HepG2 (cell line): Measurements from ENCODE around the gene FAM89B. TPM values are rescaled to one million over a fixed set of nuclear protein-coding genes. Genes with fewer than 3 reads are reported as not detected.
A peak's percentile ranks its signal among the peaks of the same experiment; 100 is the strongest.

Experiments used
- CHD2 ChIP-seq: IDR thresholded peaks from 2 replicates; pipeline ENCODE4 v1.6.1; 2011; ENCODE audit warnings: low read depth, low read length, improper control_type of control experiment
- KLF16 ChIP-seq, 2 experiments: sonication (generic) in 1 of 2; formaldehyde crosslinking in 1 of 2; IDR thresholded peaks; 2 replicates each; pipeline versions ENCODE4 v1.6.1 to v1.8.0; 2016 to 2023; ENCODE audit warnings: missing genetic modification reagents in 2 of 2, missing compliant biosample characterization in 1 of 2
- RARA ChIP-seq: IDR thresholded peaks from 2 replicates; pipeline ENCODE4 v1.6.1; 2016; ENCODE audit warnings: missing genetic modification reagents, missing compliant biosample characterization
- SNRNP70 ChIP-seq: fragments of 200-400 bp; formaldehyde crosslinking; IDR thresholded peaks from 2 replicates; pipeline ENCODE4 v1.6.1; 2017; ENCODE audit warnings: mild to moderate bottlenecking, low read depth, low read length, moderate library complexity
- SSRP1 ChIP-seq: IDR thresholded peaks from 2 replicates; pipeline ENCODE4 v1.6.1; 2016; ENCODE audit warnings: control low read depth
- THAP11 ChIP-seq: IDR thresholded peaks from 2 replicates; pipeline ENCODE4 v1.6.1; 2016; ENCODE audit warnings: missing biosample characterization, missing genetic modification reagents
- ZBTB7A ChIP-seq: sonication (generic); formaldehyde crosslinking; IDR thresholded peaks from 2 replicates; pipeline ENCODE4 v1.8.0; 2022; ENCODE audit warnings: mild to moderate bottlenecking, missing genetic modification reagents
- ZNF317 ChIP-seq: sonication (generic); formaldehyde crosslinking; IDR thresholded peaks from 2 replicates; pipeline ENCODE4 v1.5.0; 2020; ENCODE audit warnings: mild to moderate bottlenecking, missing genetic modification reagents
- ZNF451 ChIP-seq: sonication (generic); formaldehyde crosslinking; IDR thresholded peaks from 2 replicates; pipeline ENCODE4 v1.5.0; 2020; ENCODE audit warnings: mild to moderate bottlenecking, missing genetic modification reagents
- ZNF557 ChIP-seq: sonication (generic); formaldehyde crosslinking; IDR thresholded peaks from 2 replicates; pipeline ENCODE4 v1.4.0; 2020; ENCODE audit warnings: missing genetic modification reagents
- ZNF574 ChIP-seq: sonication (generic); formaldehyde crosslinking; IDR thresholded peaks from 2 replicates; pipeline ENCODE4 v1.4.0; 2020; ENCODE audit warnings: missing genetic modification reagents
- ZNF841 ChIP-seq: sonication (generic); formaldehyde crosslinking; IDR thresholded peaks from 2 replicates; pipeline ENCODE4 v1.8.1; 2023; ENCODE audit warnings: missing genetic modification reagents, borderline replicate concordance
- polyA plus RNA-seq, 8 experiments: library from polyadenylated mRNA; depleted of rRNA in 3 of 8; stranded (reverse) in 7 of 8; unstranded in 1 of 8; fragments of >200 nt; fragmentation: Illumina TruSeq in 4 of 8; extraction: Trizol in 4 of 8; gene quantifications; 2 replicates each; pipeline versions ENCODE4 v1.2.1 to v1.2.3, GENCODE V29; 2011 to 2016; ENCODE audit warnings: low read depth in 4 of 8, missing spikeins in 1 of 8, mixed read lengths in 1 of 8; ENCODE audit not compliant: insufficient read depth in 1 of 8
- total RNA-seq, 5 experiments: library from RNA; depleted of rRNA; stranded (reverse); fragments of >200 nt; fragmentation: Illumina TruSeq; extraction: Trizol; gene quantifications; 2 replicates each; pipeline ENCODE4 v1.2.3, GENCODE V29; 2016; ENCODE audit warnings: low read depth in 1 of 5
- TF ChIP-seq, protein P1 (sequence below), 2 experiments: sonication (generic) in 1 of 2; formaldehyde crosslinking in 1 of 2; IDR thresholded peaks; 2 replicates each; pipeline versions ENCODE4 v1.6.1 to v1.9.0; 2014 to 2022; ENCODE audit warnings: antibody characterized with exemption in 1 of 2, borderline replicate concordance in 1 of 2, inconsistent platforms in 1 of 2, low read depth in 1 of 2, missing genetic modification reagents in 1 of 2
- TF ChIP-seq, protein P2 (sequence below): IDR thresholded peaks from 2 replicates; pipeline ENCODE4 v1.6.1; 2012; ENCODE audit warnings: low read length, improper control_type of control experiment

Gene FAM89B
- total and polyA plus RNA-seq, 2 of the 13 experiments (the other 11 are each of a cell fraction or from before 2014, with no cell fraction given), result 5.7 to 8.0 TPM

DNA sequence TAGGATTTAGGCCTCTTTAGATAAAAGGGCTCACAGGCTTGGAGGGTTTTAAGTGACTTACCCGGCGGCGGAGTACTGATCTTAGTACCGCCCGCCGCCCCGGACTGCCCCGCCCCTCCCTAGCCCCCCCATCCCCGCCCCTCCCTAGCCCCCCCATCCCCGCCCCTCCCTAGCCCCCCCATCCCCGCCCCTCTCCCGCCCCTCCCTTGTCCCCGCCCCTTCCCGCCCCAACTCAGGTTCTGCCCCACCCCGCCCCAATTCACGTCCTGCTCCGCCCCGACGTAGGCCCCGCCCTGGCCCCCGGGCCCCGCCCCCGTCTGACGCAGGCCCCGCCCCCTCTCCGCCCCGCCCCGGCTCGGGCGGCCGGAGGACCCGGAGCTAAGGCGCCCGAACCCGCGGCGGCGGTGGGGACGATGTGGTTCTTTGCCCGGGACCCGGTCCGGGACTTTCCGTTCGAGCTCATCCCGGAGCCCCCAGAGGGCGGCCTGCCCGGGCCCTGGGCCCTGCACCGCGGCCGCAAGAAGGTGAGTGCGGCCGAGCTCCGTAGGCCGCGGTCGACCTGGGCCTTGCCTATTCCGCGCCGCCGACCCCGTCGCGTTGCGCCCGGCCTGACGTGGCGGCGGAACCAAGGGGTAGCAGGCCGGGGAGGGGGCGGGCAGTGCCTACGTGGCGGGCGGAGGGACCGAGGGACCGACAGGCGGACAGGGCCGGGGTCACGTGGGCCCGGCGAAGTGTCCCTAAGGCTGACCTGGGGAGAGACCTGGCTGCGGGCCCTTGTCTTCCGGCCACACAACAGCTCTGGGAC, 47.4 kb upstream of the FAM89B start, which contains the start of gene SCYL1 (continued):
- TF ChIP-seq, protein P1, sequence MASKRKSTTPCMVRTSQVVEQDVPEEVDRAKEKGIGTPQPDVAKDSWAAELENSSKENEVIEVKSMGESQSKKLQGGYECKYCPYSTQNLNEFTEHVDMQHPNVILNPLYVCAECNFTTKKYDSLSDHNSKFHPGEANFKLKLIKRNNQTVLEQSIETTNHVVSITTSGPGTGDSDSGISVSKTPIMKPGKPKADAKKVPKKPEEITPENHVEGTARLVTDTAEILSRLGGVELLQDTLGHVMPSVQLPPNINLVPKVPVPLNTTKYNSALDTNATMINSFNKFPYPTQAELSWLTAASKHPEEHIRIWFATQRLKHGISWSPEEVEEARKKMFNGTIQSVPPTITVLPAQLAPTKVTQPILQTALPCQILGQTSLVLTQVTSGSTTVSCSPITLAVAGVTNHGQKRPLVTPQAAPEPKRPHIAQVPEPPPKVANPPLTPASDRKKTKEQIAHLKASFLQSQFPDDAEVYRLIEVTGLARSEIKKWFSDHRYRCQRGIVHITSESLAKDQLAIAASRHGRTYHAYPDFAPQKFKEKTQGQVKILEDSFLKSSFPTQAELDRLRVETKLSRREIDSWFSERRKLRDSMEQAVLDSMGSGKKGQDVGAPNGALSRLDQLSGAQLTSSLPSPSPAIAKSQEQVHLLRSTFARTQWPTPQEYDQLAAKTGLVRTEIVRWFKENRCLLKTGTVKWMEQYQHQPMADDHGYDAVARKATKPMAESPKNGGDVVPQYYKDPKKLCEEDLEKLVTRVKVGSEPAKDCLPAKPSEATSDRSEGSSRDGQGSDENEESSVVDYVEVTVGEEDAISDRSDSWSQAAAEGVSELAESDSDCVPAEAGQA (IDR thresholded peaks at IDR 0.05; ENCODE audit: low read depth), result no peak
- TF ChIP-seq, protein P1 (CRISPR knock-in tag; IDR thresholded peaks at IDR 0.05; ENCODE audit: borderline replicate concordance), result peak; percentile 68; the same call in 1 of the 2 replicates
- TF ChIP-seq CHD2 (no peak), RARA (no peak), KLF16 (CRISPR knock-in tag; IDR thresholded peaks at IDR 0.05) (peak in 1 of 2 experiments; percentile 58; a peak in 1 of 4 replicates), ZNF574 (CRISPR knock-in tag) (peak; percentile 57; the same call in 1 of the 2 replicates), ZNF557 (CRISPR knock-in tag) (no peak), SSRP1 (CRISPR knock-in tag) (no peak), ZNF451 (CRISPR knock-in tag) (no peak; the same call in 1 of the 2 replicates), ZBTB7A (CRISPR knock-in tag) (no peak), ZNF317 (CRISPR knock-in tag) (no peak), SNRNP70 (no peak), THAP11 (peak; percentile 38; the same call in 1 of the 2 replicates), ZNF841 (CRISPR knock-in tag) (no peak)
- TF ChIP-seq, protein P2, sequence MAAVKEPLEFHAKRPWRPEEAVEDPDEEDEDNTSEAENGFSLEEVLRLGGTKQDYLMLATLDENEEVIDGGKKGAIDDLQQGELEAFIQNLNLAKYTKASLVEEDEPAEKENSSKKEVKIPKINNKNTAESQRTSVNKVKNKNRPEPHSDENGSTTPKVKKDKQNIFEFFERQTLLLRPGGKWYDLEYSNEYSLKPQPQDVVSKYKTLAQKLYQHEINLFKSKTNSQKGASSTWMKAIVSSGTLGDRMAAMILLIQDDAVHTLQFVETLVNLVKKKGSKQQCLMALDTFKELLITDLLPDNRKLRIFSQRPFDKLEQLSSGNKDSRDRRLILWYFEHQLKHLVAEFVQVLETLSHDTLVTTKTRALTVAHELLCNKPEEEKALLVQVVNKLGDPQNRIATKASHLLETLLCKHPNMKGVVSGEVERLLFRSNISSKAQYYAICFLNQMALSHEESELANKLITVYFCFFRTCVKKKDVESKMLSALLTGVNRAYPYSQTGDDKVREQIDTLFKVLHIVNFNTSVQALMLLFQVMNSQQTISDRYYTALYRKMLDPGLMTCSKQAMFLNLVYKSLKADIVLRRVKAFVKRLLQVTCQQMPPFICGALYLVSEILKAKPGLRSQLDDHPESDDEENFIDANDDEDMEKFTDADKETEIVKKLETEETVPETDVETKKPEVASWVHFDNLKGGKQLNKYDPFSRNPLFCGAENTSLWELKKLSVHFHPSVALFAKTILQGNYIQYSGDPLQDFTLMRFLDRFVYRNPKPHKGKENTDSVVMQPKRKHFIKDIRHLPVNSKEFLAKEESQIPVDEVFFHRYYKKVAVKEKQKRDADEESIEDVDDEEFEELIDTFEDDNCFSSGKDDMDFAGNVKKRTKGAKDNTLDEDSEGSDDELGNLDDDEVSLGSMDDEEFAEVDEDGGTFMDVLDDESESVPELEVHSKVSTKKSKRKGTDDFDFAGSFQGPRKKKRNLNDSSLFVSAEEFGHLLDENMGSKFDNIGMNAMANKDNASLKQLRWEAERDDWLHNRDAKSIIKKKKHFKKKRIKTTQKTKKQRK, result no peak
- TF ChIP-seq, all 625 proteins: peak for 144
